HuH-7.5 (cell line): ENCODE data around the gene RNASEL.
"Not testable (repeated sequence)": the region's sequence is repeated elsewhere in the genome, so short reads cannot be mapped to it uniquely, and the experiment has no call there.

Experiments used
- DNase-seq: peaks from one replicate; pipeline ENCODE4 v3.0.0; 2011; ENCODE audit warnings: low spot score

Gene RNASEL

DNA sequence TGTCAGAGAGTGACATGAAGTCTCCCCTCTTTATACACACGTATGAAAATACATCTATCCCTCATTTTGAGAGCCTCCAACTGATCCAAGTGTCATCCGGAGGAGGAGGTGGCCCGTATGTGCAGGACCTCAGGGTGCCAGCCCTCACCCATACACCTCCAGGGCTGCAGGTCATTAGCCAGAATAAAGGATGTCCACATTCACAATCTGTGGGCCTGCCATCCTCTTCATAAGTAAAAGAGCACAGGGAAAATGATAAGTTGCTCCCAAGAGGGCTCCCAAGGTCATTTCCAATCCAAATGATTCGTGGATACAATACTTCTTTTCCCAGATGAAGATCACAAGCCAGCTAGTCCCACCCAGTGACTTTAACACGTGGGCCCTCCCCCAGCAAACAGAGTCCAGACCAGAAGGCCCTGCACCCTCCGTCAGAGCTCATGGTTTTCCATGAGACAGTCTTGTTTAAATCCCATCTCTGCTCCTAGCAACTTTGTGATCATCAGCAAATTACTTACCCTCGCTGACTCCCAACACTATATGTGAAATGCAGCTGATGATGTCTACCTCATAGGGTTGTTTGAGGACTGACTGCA lies 28.6 kb downstream of the RNASEL start:
- DNase-seq, result no peak

- DNase-seq, result no peak
Measured at GRCh38 chr1:182556279-182556678, 32.8 kb downstream of the RNASEL start.

DNA sequence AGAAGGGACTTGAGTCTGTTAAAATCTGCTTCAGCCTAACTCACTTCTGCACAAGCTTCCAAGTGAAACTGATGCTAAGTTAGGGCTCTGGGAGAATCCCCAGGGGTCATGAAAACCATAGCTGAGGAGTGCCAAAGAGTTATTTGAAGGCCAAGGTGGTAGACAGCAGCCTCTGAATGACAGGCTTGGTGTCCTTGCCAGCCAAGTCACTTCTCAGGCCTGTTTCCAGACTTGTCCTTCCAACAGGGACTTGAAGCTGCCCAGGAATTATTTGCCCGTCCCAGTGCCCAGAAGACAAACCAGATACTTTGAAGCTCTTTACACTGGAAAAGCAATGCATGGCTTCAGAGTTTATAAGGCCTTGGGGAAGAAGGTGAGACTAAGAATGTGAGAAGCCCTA lies 33.6 kb downstream of the RNASEL start:
- no peak for DNase-seq

- no peak for DNase-seq
Measured at GRCh38 chr1:182552527-182552926, 36.5 kb downstream of the RNASEL start.

GRCh38 chr1:182549811-182550210 lies 39.2 kb downstream of the RNASEL start:
- no peak for DNase-seq

GRCh38 chr1:182549346-182549745 lies 39.7 kb downstream of the RNASEL start:
- DNase-seq, result no peak

DNA sequence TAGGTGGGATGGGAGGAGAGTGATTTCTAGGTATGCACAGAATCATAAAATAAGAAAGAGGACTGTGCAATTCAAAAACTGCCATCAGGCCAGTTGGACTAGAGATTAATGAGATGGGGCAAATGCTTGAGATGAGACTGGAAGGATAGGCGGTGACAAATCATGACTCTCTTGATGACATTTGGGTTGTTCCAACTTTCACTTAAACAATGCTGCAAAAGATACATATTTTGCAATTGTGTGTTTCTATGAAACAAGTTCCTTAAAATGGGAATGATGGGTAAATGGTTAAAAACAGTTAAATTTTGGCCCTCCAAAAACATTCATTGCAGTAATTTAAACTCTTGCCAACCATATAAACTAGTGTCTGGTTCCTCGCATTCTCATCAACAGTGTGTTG lies 55.2 kb downstream of the RNASEL start:
- no peak for DNase-seq

GRCh38 chr1:182528206-182528605 lies 60.9 kb downstream of the RNASEL start:
- DNase-seq, result not testable (repeated sequence)

GRCh38 chr1:182527680-182528079 lies 61.4 kb downstream of the RNASEL start:
- DNase-seq, result no peak

DNA sequence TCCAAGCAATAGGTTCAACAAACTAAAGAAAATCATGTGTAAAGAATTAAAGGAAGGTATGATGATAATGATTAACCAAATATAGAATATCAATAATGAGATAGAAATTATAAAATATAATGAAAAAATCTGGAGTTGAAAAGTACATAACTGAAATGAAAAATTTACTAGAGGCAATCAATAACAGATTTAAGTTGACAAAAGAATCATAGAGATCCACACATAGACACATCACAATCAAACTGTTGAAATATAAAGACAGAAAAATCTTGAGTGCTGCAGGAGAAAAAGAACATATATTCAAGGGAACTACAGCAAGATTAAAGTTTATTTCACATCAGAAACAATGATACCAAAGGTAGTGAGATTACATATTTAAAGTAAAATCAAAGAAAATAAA lies 63.7 kb downstream of the RNASEL start:
- no peak for DNase-seq
